Suppressor macrophage treated with lipopolysaccharide for 4 hours (primary cell): ENCODE results near the gene NAV2.

Source experiments
- DNase-seq: peaks from one replicate; pipeline ENCODE4 v3.0.0-alpha.2; 2020

The NAV2 gene

GRCh38 chr11:19686234-19686633 lies 26.4 kb upstream of the NAV2 start:
- DNase-seq, result no peak

DNA sequence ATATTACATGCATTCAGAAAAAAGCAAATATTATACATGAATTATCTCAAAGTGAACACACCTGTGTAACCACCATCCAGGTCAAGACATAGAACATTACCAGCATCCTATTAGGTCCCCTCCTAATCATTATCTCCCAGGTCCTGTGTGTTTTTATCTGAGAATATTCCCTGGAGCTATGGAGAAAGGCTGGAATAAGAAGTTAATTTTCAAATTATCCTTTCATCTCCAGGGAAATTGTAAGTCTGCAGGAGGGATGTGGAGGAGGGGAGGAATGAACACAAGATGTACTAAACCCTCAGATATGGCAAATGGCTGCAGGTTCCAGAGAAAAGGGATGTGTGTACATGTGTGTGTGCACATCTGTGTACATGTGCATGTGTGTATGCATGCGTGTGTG lies 25.2 kb upstream of the NAV2 start:
- DNase-seq, result no peak

- DNase-seq, result no peak
Observed at GRCh38 chr11:19689281-19690000, 23.2 kb upstream of the NAV2 start.

DNA sequence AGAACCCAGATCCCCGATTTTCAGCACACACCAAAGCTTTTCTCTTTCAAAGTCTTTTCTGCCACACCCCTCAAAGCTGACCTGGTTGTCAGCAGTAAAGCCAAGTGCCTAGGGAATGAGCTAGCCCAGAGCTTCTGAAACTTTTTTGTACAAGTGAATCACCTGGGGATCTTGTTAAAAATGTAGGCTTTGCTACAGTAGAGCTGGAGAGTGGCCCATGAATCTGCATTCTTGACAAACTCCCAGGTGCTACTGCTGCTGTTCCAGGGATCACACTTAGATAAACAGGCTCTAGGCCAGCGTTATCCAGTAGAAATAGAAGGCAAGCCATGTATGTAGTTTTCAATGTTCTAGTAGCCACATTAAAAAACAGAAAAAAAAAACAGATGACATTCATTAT lies 21.8 kb upstream of the NAV2 start:
- DNase-seq, result no peak

DNA sequence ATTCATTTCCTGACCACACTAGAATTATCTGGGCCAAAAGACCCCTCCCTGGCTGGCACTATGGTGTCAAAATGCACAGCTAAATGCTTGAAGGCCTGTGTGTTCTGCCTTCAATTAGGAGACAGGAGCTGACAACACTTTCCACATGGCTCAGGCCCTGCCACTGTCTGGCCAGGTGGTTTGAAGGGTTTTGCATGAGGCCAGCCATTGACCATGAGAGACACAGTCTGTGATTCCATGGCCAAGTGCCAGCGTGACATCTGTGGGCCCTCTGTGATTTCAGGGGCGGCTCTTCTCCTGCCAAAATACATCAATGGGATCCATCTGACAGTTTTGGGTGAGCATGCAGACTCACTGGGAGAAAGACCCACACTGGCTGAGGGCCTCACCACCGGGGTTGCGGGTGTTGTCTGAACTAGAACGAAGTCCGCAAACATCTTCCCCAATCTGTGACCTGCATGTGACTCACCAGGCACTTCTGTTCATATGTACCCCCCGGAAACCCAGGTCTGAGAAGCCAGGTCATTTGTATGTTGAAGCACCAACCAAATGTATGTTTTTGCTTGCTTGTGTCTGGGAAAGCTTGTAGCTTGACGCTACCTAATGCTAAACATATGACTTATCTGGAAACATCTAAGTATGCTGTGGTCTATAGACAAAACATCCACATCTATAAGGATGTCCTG lies 20.7 kb upstream of the NAV2 start:
- no peak for DNase-seq

GRCh38 chr11:19693146-19693545 lies 19.5 kb upstream of the NAV2 start:
- DNase-seq, result no peak

DNA sequence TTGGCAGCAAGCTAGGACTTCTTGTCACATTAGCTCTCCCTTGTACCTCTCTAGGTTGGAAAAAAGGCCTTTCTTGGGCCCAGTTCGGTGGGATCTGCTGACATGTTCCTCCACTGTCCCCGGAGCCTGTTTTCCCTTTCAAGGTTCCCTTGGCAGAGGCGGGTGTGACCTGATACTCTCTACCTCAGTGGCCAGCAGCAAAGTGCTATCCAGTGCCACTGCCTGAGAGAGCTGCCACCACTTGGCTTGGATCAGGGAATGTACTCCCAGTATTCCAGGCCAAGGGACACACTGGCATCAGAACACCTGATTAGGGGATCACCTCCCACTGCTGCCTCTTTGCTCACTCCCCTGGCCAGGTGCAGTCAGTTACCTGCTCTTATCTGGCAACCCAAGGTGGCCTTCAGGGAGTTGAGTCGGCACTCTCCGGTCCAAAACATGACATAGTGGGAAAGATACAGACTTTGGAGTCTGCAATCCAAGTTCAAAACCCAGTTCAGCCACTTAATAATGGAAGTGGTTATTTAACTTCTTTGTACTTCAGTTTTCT lies 17.8 kb upstream of the NAV2 start:
- DNase-seq, result no peak

DNA sequence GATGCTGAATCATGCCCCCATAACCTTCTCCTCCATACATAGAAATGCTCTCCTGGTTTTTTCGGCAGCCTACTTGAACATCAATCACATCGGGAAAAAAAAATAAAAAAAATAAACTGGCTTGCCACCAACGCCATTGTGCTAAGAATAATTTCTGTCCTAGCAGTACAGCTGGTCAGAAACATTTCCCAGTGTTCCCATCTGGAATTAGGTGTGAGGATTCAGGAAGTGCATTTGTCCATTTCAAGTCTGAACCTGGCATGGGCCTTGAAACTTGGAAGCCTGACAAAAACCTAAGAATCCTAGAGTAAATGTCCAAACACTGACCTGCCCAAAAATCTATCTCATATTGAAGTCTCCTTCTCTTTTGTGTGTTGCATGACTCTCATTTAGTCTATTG lies 16.6 kb upstream of the NAV2 start:
- no peak for DNase-seq

- DNase-seq, result no peak
Observed at GRCh38 chr11:19696904-19697303, 15.7 kb upstream of the NAV2 start.

GRCh38 chr11:19697721-19698121 lies 14.9 kb upstream of the NAV2 start:
- DNase-seq, result no peak

- no peak for DNase-seq
Observed at GRCh38 chr11:19698493-19699292, 13.9 kb upstream of the NAV2 start.

DNA sequence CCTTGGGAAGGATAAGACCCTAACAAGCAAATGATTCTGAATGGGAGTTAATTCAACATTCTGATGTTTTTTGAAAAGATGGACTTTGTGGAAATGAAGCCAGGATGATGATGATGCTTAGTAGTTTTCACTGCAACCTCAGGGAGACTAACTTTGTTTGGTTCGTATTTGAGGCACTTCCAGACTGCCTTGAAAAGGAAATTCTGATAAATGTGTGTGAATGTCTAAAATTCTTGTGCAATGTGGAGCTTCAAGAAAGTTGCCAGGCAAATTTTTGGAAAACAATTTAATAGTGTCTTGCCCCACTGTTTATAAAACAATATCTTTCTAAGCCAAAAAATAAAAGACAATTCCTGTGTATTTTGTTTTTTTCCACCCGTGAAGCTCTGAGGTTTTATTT lies 11.2 kb upstream of the NAV2 start:
- DNase-seq, result no peak

- no peak for DNase-seq
Observed at GRCh38 chr11:19702620-19703019, 10.0 kb upstream of the NAV2 start.

- DNase-seq, result no peak
Observed at GRCh38 chr11:19703211-19703610, 9.4 kb upstream of the NAV2 start.

GRCh38 chr11:19704213-19704612 lies 8.4 kb upstream of the NAV2 start:
- DNase-seq, result no peak

GRCh38 chr11:19705936-19706335 lies 6.7 kb upstream of the NAV2 start:
- DNase-seq, result no peak

DNA sequence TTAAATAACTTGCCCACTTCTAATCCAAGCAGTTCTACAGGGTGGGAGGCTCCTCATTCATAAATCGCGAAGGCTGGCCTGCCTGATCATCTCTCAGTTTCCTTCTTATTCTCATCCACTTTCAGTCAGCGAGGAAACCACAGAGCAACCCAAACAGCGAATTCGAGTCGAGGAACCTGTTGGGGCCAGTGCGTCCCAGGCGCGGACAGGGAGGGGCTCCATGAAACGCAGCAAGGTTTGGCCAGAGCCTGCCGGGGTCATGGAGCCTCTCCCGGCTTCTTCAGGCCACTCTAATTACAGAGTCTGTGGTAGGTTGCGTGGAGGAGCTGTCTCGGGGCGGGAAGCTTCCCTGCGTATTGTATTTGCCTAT lies 741 bp upstream of the NAV2 start:
- no peak for DNase-seq

- DNase-seq, result no peak
Observed at GRCh38 chr11:19713196-19714021, 772 bp downstream of the NAV2 start.

DNA sequence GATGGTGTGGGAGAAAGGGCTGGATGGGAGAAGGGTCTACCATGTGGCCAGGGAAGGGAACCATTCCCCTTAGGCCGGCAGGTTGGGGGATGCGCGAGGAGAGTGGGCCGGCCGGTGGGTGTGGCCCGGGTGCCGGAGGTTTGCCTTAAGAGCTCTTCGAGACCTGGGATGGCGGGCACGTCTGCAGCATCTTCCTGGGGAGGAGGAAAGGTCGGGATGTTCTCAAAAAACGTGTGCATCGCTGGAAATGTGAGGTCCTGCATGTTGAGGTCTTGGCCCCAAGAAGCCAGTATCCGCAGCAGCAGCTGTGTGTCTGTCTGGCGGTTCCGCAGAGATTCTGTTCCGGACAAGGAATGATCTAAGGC lies 1.4 kb downstream of the NAV2 start:
- no peak for DNase-seq

DNA sequence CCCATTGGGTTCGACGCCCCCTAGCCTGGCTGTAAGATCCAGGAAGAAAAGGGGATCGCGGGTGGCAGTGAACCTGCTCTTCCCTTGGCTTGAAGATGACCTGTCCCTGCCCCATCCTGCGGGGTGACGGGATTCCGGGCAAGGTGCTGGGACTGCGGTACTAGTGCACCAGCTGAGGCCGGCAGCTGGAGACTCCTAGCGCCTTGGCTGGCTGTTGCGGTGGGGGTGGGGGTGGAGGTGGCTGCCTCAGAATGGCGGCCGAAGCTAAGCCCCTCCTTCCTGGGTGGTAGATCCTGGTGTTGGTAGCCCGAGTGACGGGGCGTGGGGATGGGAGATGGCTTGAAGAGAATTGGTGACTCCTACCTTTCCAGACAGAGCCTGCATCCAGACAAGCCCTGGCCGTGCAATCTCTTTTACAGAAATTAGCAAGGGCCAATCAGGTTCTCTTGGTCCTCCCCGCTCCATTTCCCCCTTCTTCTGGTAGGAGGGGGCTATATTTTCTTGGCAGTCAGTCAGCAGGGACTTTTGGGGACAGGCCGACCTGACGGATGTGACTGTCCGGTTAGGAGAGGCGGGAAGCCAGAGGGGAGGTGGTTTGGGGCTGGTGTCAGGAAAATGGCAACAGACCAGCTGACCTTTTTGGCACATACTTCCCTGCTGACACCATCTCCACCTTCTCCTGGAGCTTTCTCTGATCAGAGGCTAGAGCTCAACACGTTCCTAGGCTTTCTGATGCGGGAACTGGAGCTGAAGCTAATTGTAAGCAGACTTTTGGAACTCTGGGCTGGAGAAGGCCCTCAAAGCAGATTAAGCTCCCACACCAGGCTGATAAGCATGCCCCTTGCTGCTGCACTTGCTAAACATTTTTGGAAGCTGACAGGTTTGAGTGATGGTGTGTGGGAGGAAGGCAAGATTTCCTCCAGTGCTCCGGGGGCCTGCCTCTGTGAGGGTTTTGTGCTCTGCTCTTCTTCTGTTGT lies 2.0 kb downstream of the NAV2 start:
- DNase-seq, result peak; percentile 32

- peak; percentile 65 for DNase-seq
Observed at GRCh38 chr11:19715373-19715772, 2.7 kb downstream of the NAV2 start.

GRCh38 chr11:19718051-19718450 lies 5.4 kb downstream of the NAV2 start:
- DNase-seq, result no peak
